ENCODE measurements around the gene ZNF804A. TPM values are rescaled to one million over a fixed set of nuclear protein-coding genes. Genes with fewer than 3 reads are reported as not detected.

Gene ZNF804A
- total RNA-seq, 1 donor: 10.8 TPM

DNA sequence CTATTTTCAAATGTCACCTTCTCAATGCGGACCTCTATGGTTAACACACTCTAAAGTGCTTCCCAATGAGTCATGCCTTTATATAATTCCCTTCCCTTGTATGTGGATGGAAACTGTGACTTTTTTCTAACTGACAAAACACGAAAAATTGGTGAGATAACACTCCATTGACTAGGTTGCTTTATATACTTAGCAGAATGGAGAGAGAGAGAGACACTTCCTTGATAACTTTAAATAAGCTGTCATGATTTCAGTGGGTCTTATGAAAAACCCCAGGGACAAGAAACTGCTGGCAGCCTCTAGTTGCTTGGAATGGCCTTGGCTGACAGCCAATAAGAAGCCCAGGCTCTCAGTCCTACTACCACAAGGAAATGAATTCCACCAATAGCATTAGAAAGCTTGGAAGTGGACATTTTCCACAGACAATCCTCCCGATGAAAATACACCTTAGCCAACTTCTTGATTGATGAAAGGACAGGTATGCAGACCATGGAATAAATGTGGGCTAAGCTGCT lies 322.2 kb downstream of the ZNF804A start:
- DNase-seq (ENCODE audit: low read depth): no peak
- H3K4me3 ChIP-seq (ENCODE audit: low read depth, low read length): no peak overlapping the region

GRCh38 chr2:184921676-184922075 lies 323.3 kb downstream of the ZNF804A start:
- TF ChIP-seq, protein P1, sequence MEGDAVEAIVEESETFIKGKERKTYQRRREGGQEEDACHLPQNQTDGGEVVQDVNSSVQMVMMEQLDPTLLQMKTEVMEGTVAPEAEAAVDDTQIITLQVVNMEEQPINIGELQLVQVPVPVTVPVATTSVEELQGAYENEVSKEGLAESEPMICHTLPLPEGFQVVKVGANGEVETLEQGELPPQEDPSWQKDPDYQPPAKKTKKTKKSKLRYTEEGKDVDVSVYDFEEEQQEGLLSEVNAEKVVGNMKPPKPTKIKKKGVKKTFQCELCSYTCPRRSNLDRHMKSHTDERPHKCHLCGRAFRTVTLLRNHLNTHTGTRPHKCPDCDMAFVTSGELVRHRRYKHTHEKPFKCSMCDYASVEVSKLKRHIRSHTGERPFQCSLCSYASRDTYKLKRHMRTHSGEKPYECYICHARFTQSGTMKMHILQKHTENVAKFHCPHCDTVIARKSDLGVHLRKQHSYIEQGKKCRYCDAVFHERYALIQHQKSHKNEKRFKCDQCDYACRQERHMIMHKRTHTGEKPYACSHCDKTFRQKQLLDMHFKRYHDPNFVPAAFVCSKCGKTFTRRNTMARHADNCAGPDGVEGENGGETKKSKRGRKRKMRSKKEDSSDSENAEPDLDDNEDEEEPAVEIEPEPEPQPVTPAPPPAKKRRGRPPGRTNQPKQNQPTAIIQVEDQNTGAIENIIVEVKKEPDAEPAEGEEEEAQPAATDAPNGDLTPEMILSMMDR (IDR thresholded peaks at IDR 0.05; ENCODE audit: insufficient read depth, low read depth, low read length): no peak
- no peak for DNase-seq (ENCODE audit: low read depth)
- H3K4me3 ChIP-seq (ENCODE audit: low read depth, low read length): no peak overlapping the region

More for the DNA sequence above, 322.2 kb downstream of the ZNF804A start:
- TF ChIP-seq, protein P1 (IDR thresholded peaks at IDR 0.05; ENCODE audit: insufficient read depth, low read depth, low read length): no peak

DNA sequence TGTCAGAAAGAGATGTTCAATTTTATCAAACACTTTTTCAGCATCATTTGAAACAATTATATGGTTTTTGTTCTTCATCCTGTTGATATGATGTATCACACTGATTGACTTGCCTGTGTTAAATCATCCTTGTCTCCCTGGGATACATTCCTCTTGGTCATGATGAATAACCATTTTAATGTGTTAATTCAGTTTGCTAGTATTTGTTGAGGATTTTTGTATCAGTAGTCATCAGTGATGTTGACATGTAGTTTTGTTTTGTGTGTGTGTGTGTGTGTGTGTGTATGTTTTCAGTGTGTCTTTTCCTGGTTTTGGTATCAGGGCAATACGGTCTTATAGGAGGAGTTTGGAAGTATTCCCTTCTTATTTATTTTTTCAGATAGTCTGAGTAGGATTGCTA lies 325.4 kb downstream of the ZNF804A start:
- H3K4me3 ChIP-seq (ENCODE audit: low read depth, low read length): no peak overlapping the region
- TF ChIP-seq, protein P1 (IDR thresholded peaks at IDR 0.05; ENCODE audit: insufficient read depth, low read depth, low read length): no peak
- peak; percentile 2 for DNase-seq (ENCODE audit: low read depth)

DNA sequence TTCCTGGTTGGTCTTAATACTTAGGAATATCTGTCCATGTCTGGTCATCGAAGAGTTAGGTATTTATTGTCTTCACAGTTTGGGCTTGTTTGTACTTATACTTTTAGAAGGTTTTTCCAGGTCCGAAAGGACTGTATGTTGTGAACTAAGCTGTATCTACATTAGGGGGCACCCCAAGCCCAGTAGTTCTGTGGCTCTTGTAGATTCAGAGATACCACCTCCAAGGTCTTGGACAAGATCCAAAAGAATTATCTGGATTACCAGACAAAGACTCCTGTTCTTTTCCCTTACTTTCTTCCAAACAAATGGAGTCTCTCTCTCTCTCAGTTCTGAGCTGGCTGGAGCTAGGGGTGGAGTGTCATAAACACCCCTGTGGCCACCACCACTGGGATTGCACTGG lies 328.7 kb downstream of the ZNF804A start:
- no peak overlapping the region for H3K4me3 ChIP-seq (ENCODE audit: low read depth, low read length)
- DNase-seq (ENCODE audit: low read depth): no peak
- TF ChIP-seq, protein P1 (IDR thresholded peaks at IDR 0.05; ENCODE audit: insufficient read depth, low read depth, low read length): no peak

GRCh38 chr2:184936761-184937160 lies 338.4 kb downstream of the ZNF804A start:
- no peak for DNase-seq (ENCODE audit: low read depth)
- no peak overlapping the region for H3K4me3 ChIP-seq (ENCODE audit: low read depth, low read length)
- TF ChIP-seq, protein P1 (IDR thresholded peaks at IDR 0.05; ENCODE audit: insufficient read depth, low read depth, low read length): no peak

- H3K4me3 ChIP-seq (ENCODE audit: low read depth, low read length): no peak overlapping the region
- DNase-seq (ENCODE audit: low read depth): no peak
- TF ChIP-seq, protein P1 (IDR thresholded peaks at IDR 0.05; ENCODE audit: insufficient read depth, low read depth, low read length): no peak
Observed at GRCh38 chr2:184938221-184938985, 340.1 kb downstream of the ZNF804A start.

Measured in fibroblast of villous mesenchyme (primary cell).